SK-N-SH (cell line): ENCODE data around the gene STX17. TPM values are rescaled to one million over a fixed set of nuclear protein-coding genes. Genes with fewer than 3 reads are reported as not detected.

Experiments
- CTCF ChIA-PET: fragments of 300-600, 350-600 bp; formaldehyde crosslinking; extraction: SDS; loops from one replicate; lab custom pipeline; 2021; lab: Yijun Ruan, JAX
- POLR2A ChIA-PET: fragments of 350-600 bp; sonication (Branson Sonifier 250); formaldehyde crosslinking; extraction: SDS; loops from one replicate; lab custom pipeline; 2020; ENCODE audit warnings: antibody characterized with exemption, inconsistent platforms; lab: Yijun Ruan, JAX
- DNase-seq: peaks from one replicate; pipeline ENCODE4 v3.0.0; 2012
- H2AFZ ChIP-seq: fragments of 200-600 bp; sonication (generic); 2 replicates; pipeline ENCODE4 v1.8.1; 2016; ENCODE audit warnings: antibody characterized with exemption, mild to moderate bottlenecking, low read depth
- H3F3A ChIP-seq: fragments of 200-600 bp; sonication (generic); replicated peaks from 2 replicates; pipeline ENCODE3; 2016; ENCODE audit warnings: antibody characterized with exemption, mild to moderate bottlenecking; ENCODE audit not compliant: insufficient read depth
- H3K27ac ChIP-seq, 2 experiments: fragments of 200-500 bp in 1 of 2; fragments of 200-600 bp in 1 of 2; sonication (Bioruptor generic) in 1 of 2; sonication (generic), shearing (Covaris generic) in 1 of 2; 2 replicates each; pipeline versions ENCODE4 v1.5.1 to v1.6.1; 2014 to 2016; ENCODE audit warnings: low read depth in 2 of 2, inconsistent platforms in 1 of 2, low read length in 1 of 2, mild to moderate bottlenecking in 1 of 2, mixed read lengths in 1 of 2
- H3K27me3 ChIP-seq: fragments of 200-600 bp; sonication (generic), shearing (Covaris generic); 2 replicates; pipeline ENCODE4 v1.6.1; 2016; ENCODE audit warnings: mixed run types; ENCODE audit not compliant: insufficient read depth
- H3K36me3 ChIP-seq, 2 experiments: fragments of 200-500 bp in 1 of 2; fragments of 200-600 bp in 1 of 2; sonication (Bioruptor generic) in 1 of 2; sonication (generic) in 1 of 2; replicated peaks in 1 of 2; 2 replicates each; pipeline versions ENCODE3 to v1.5.1; 2014 to 2016; ENCODE audit warnings: low read length in 1 of 2, mild to moderate bottlenecking in 1 of 2; ENCODE audit not compliant: insufficient read depth in 2 of 2, control insufficient read depth in 1 of 2
- H3K4me1 ChIP-seq, 2 experiments: fragments of 200-500 bp in 1 of 2; fragments of 200-600 bp in 1 of 2; sonication (Bioruptor generic) in 1 of 2; sonication (generic), shearing (Covaris generic) in 1 of 2; 2 replicates each; pipeline versions ENCODE4 v1.5.1 to v1.6.1; 2014 to 2016; ENCODE audit warnings: low read depth in 1 of 2, low read length in 1 of 2, mixed run types in 1 of 2; ENCODE audit not compliant: insufficient read depth in 2 of 2, control insufficient read depth in 1 of 2
- H3K4me2 ChIP-seq: fragments of 200-600 bp; sonication (generic), shearing (Covaris generic); 2 replicates; pipeline ENCODE4 v1.6.1; 2017; ENCODE audit warnings: mixed run types
- H3K4me3 ChIP-seq, 2 experiments: fragments of 200-500 bp in 1 of 2; fragments of 200-600 bp in 1 of 2; sonication (Bioruptor generic) in 1 of 2; sonication (generic), shearing (Covaris generic) in 1 of 2; 2 replicates each; pipeline versions ENCODE4 v1.5.1 to v1.8.1; 2014 to 2016; ENCODE audit warnings: low read depth in 2 of 2, inconsistent platforms in 1 of 2, low read length in 1 of 2, mild to moderate bottlenecking in 1 of 2, mixed read lengths in 1 of 2, moderate library complexity in 1 of 2
- H3K79me2 ChIP-seq: fragments of 200-600 bp; sonication (generic); 2 replicates; pipeline ENCODE4 v1.8.1; 2017; ENCODE audit warnings: mild to moderate bottlenecking; ENCODE audit not compliant: insufficient read depth
- H3K9ac ChIP-seq: fragments of 200-600 bp; sonication (generic); 2 replicates; pipeline ENCODE4 v1.6.1; 2017; ENCODE audit warnings: mixed run types
- H3K9me2 ChIP-seq: fragments of 200-600 bp; sonication (generic); 2 replicates; pipeline ENCODE4 v1.6.1; 2017; ENCODE audit warnings: mixed run types
- H3K9me3 ChIP-seq: fragments of 200-600 bp; sonication (generic); 2 replicates; pipeline ENCODE4 v1.6.1; 2017; ENCODE audit warnings: mixed run types, mild to moderate bottlenecking, moderate library complexity
- H4K20me1 ChIP-seq: fragments of 200-600 bp; sonication (generic); 2 replicates; pipeline ENCODE4 v1.6.1; 2017; ENCODE audit warnings: mild to moderate bottlenecking, mixed run types; ENCODE audit not compliant: insufficient read depth
- EZH2phosphoT487 ChIP-seq: fragments of 200-600 bp; sonication (generic); IDR thresholded peaks from 2 replicates; pipeline ENCODE4 v1.6.1; 2017; ENCODE audit warnings: low read depth, mixed run types, mild to moderate bottlenecking, antibody characterized with exemption, moderate library complexity, borderline replicate concordance
- FOSL2 ChIP-seq: IDR thresholded peaks from 2 replicates; pipeline ENCODE4 v1.4.0; 2012; ENCODE audit warnings: low read depth, mild to moderate bottlenecking, moderate library complexity, borderline replicate concordance
- FOXM1 ChIP-seq: IDR thresholded peaks from 2 replicates; pipeline ENCODE4 v1.4.0; 2012; ENCODE audit warnings: low read depth, mild to moderate bottlenecking
- GABPA ChIP-seq: IDR thresholded peaks from 2 replicates; pipeline ENCODE4 v1.4.0; 2012; ENCODE audit warnings: low read depth, mild to moderate bottlenecking
- JUND ChIP-seq: IDR thresholded peaks from 2 replicates; pipeline ENCODE4 v1.4.0; 2012
- MEF2A ChIP-seq: IDR thresholded peaks from 2 replicates; pipeline ENCODE4 v1.4.0; 2012; ENCODE audit warnings: low read depth, borderline replicate concordance
- MXI1 ChIP-seq: IDR thresholded peaks from 2 replicates; pipeline ENCODE4 v1.6.1; 2012; ENCODE audit warnings: mild to moderate bottlenecking, low read depth, low read length, improper control_type of control experiment
- PBX3 ChIP-seq: IDR thresholded peaks from 2 replicates; pipeline ENCODE4; 2012
- POLR2AphosphoS5 ChIP-seq: IDR thresholded peaks from 2 replicates; pipeline ENCODE4 v1.6.1; 2012; ENCODE audit warnings: low read depth, low read length
- RCOR1 ChIP-seq: fragments of 150-350 bp; IDR thresholded peaks from 2 replicates; pipeline ENCODE4 v1.6.1; 2017; ENCODE audit warnings: antibody characterized with exemption, low read length
- RXRA ChIP-seq: IDR thresholded peaks from 2 replicates; pipeline ENCODE4 v1.4.0; 2012; ENCODE audit warnings: low read depth, mild to moderate bottlenecking, borderline replicate concordance
- SMC3 ChIP-seq: IDR thresholded peaks from 2 replicates; pipeline ENCODE4 v1.6.1; 2012; ENCODE audit warnings: low read depth, low read length, improper control_type of control experiment
- USF2 ChIP-seq: fragments of 150-350 bp; IDR thresholded peaks from 2 replicates; pipeline ENCODE4 v1.6.1; 2017; ENCODE audit warnings: antibody characterized with exemption, low read length, low read depth, borderline replicate concordance
- YY1 ChIP-seq: IDR thresholded peaks from 2 replicates; pipeline ENCODE4 v1.4.0; 2012; ENCODE audit warnings: low read depth, mild to moderate bottlenecking
- ZBTB33 ChIP-seq: IDR thresholded peaks from 2 replicates; pipeline ENCODE4 v1.4.0; 2012; ENCODE audit warnings: low read depth, borderline replicate concordance
- WGBS: methylation state at CpG from one replicate; pipeline ENCODE4 v1.1.6; 2017; ENCODE audit warnings: low lambda C conversion rate; 5-methylcytosine and 5-hydroxymethylcytosine counted together
- polyA plus RNA-seq, 3 experiments: library from polyadenylated mRNA; depleted of rRNA; stranded (reverse); fragments of >200 nt; gene quantifications; 2 replicates each; pipeline ENCODE4 v1.2.3, GENCODE V29; 2012

The STX17 gene
- polyA plus RNA-seq, 1 of the 3 experiments (the other 2 are of a cell fraction), result 6.1 TPM

GRCh38 chr9:99954819-99955218 is 48.4 kb downstream of the STX17 start (continued):
- TF ChIP-seq MXI1, result no peak
- no peak for TF ChIP-seq MEF2A
- TF ChIP-seq JUND, result no peak
- TF ChIP-seq ZBTB33, result no peak
- TF ChIP-seq RXRA, result no peak
- TF ChIP-seq POLR2AphosphoS5, result no peak
- no peak for TF ChIP-seq SMC3

- TF ChIP-seq SMC3, result no peak
- TF ChIP-seq RXRA, result no peak
- TF ChIP-seq FOXM1, result no peak
- TF ChIP-seq FOSL2, result no peak
- no peak for TF ChIP-seq MEF2A
- no peak for TF ChIP-seq EZH2phosphoT487
- no peak for TF ChIP-seq RCOR1
- TF ChIP-seq ZBTB33, result no peak
- TF ChIP-seq GABPA, result no peak
- no peak for TF ChIP-seq JUND
- TF ChIP-seq USF2, result no peak
- TF ChIP-seq YY1, result no peak
- TF ChIP-seq PBX3, result no peak
- H3K4me2 ChIP-seq, result no peak overlapping the region
Measured at GRCh38 chr9:99955606-99956005, 49.2 kb downstream of the STX17 start.

More at GRCh38 chr9:99955606-99956005, 49.2 kb downstream of the STX17 start:
- 0 out of 2 replicates have a peak, but pooled peaks cover 5% of the 10 kb centered on the region for H3K9me3 ChIP-seq
- H3K36me3 ChIP-seq, result peaks cover 22 to 23% of the 10 kb centered on the region in 2 experiments
- H3K9ac ChIP-seq, result no peak overlapping the region
- H3K4me3 ChIP-seq, result no peak overlapping the region
- WGBS, result 86% methylated on average over 4 of the region's 4 CpGs
- H3K79me2 ChIP-seq, result no peaks in the 10 kb centered on the region
- no peak overlapping the region for H3K27ac ChIP-seq
- H3K27me3 ChIP-seq, result no peaks in the 10 kb centered on the region
- H3F3A ChIP-seq, result no peaks in the 10 kb centered on the region
- POLR2A ChIA-PET, result no interaction called here
- no peaks in the 10 kb centered on the region for H3K9me2 ChIP-seq
- H4K20me1 ChIP-seq, result no peaks in the 10 kb centered on the region
- CTCF ChIA-PET, result no interaction called here
- no peaks in the 10 kb centered on the region; a peak in 1 of 4 replicates for H3K4me1 ChIP-seq
- no peak overlapping the region for H2AFZ ChIP-seq
- no peak for DNase-seq
